HL-60 (cell line): Measurements from ENCODE around the gene ANKRD12.

Source experiments
- CTCF ChIP-seq: IDR thresholded peaks from one replicate; pipeline ENCODE4 v1.5.1; 2011; ENCODE audit warnings: low read length, control low read depth, inconsistent platforms; ENCODE audit not compliant: insufficient read depth
- POLR2AphosphoS5 ChIP-seq: IDR thresholded peaks from 2 replicates; pipeline ENCODE4 v1.6.1; 2012; ENCODE audit warnings: low read depth

GRCh38 chr18:9206421-9206820 is 69.8 kb downstream of the ANKRD12 start:
- no peak for TF ChIP-seq CTCF
- no peak for TF ChIP-seq POLR2AphosphoS5
